Lower leg skin (tissue), 4 donors: ENCODE data around the gene HRH1. TPM values are rescaled to one million over a fixed set of nuclear protein-coding genes. Genes with fewer than 3 reads are reported as not detected.
"Not testable (repeated sequence)": the region's sequence is repeated elsewhere in the genome, so short reads cannot be mapped to it uniquely, and the experiment has no call there.

Source experiments
- DNase-seq, 2 donors: peaks; one replicate each; pipeline ENCODE4 v3.0.0-alpha.2; 2019; ENCODE audit warnings: low spot score in 2 of 2
- H3K4me3 ChIP-seq: fragments of 200-600 bp; sonication (generic); 2 replicates; pipeline ENCODE4 v1.5.1; 2017; ENCODE audit warnings: mild to moderate bottlenecking, low read depth; ENCODE audit not compliant: poor library complexity, severe bottlenecking
- POLR2A ChIP-seq, 2 donors: fragments of 450-650 bp; IDR thresholded peaks; one replicate each; pipeline ENCODE4 v1.6.1; 2016 to 2017; ENCODE audit warnings: antibody characterized with exemption in 2 of 2, mild to moderate bottlenecking in 1 of 2, moderate library complexity in 1 of 2
- WGBS, 2 donors: methylation state at CpG; one replicate each; pipeline ENCODE4 v1.1.5; 2018; 5-methylcytosine and 5-hydroxymethylcytosine counted together
- intact Hi-C: fragments of 100-400 bp; cut with DNase I; formaldehyde crosslinking; loops from one replicate; pipeline ENCODE4 v1.15.0; 2023; ENCODE audit warnings: low total_unique reads
- total RNA-seq, 4 donors: library from RNA; depleted of rRNA; stranded (reverse); fragments of >200 nt; gene quantifications; one replicate each; pipeline ENCODE4 v1.1.0, GENCODE V29; 2016
- TF ChIP-seq, protein P1 (sequence below), 3 donors: fragments of 450-650 bp; IDR thresholded peaks; one replicate each; pipeline ENCODE4 v1.5.1; 2016; ENCODE audit warnings: antibody characterized with exemption in 3 of 3, mild to moderate bottlenecking in 3 of 3, moderate library complexity in 2 of 3

HRH1 gene
- total RNA-seq, 4 donors from 2014 or later: 6.4 to 19.8 (median 10.1) TPM

DNA sequence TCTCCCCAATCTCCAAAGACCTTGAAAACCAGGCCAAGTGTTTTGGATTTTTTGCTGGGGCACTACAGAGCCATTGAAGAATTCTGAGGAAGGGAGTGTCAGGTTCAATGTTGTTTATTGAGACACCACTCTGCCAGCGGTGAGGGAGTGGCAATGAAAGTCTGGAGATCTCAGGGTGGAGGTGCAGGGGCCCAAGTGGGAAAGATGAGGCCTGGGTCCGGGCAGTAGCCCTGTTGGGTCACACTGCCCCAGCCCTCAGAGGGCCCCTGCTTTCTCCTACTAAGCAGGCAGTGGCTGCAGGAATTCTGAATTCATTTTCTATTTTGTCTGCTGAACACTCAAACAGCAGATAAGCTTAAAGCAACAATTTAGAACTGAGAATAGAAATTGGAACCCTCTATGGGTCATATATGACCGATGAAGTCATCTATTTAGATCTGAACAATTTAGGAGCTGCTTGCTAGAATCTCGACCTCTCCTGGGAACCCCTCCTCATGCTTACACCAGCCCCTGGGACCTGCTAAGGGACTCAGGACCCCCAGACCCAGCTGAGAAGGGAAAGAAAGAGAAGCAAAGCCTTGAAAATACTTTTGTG lies 17.9 kb downstream of the HRH1 start:
- 33 to 52% methylated on average over 4 of the region's 4 CpGs for WGBS, 2 donors
- H3K4me3 ChIP-seq: no peak overlapping the region
- TF ChIP-seq POLR2A (IDR thresholded peaks at IDR 0.05): no peak
- TF ChIP-seq, protein P1, sequence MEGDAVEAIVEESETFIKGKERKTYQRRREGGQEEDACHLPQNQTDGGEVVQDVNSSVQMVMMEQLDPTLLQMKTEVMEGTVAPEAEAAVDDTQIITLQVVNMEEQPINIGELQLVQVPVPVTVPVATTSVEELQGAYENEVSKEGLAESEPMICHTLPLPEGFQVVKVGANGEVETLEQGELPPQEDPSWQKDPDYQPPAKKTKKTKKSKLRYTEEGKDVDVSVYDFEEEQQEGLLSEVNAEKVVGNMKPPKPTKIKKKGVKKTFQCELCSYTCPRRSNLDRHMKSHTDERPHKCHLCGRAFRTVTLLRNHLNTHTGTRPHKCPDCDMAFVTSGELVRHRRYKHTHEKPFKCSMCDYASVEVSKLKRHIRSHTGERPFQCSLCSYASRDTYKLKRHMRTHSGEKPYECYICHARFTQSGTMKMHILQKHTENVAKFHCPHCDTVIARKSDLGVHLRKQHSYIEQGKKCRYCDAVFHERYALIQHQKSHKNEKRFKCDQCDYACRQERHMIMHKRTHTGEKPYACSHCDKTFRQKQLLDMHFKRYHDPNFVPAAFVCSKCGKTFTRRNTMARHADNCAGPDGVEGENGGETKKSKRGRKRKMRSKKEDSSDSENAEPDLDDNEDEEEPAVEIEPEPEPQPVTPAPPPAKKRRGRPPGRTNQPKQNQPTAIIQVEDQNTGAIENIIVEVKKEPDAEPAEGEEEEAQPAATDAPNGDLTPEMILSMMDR (IDR thresholded peaks at IDR 0.05): no peak
- DNase-seq: no peak
- intact Hi-C loops: no loop called here

DNA sequence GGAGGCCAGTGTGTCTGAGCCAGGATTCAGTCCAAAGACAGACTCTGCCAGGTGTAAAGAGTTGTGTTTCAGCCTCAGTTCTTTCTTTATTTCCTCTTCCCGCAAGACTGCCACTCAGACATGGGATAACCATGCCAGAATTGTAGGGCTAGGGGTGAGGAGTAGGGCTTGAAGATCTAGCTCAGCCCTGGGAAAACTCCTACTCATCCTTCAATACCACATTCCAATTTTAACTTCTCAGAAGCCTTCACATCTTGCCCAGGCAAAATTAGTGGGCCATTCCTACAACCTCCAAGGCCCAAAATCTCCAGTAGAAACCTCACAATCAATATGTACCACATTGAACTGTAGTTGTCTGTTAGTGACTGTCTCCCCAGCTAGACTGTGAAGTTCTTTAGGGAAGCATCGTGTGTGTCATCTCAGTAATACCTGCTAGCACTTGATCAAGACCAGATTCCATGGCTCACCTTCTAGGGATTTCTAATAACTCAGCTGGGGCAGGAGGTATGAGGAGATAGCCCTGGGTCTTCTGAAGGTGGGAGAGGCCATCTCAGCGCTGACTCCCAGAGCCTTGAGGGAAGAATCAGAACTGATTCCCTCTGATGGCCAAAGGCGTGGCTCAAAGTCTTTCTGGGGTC lies 19.7 kb downstream of the HRH1 start:
- DNase-seq: no peak
- H3K4me3 ChIP-seq: no peak overlapping the region
- intact Hi-C loops: no loop called here
- WGBS, 2 donors: 85 to 90% methylated on average over 4 of the region's 4 CpGs
- TF ChIP-seq, protein P1 (IDR thresholded peaks at IDR 0.05): no peak
- TF ChIP-seq POLR2A (IDR thresholded peaks at IDR 0.05): no peak

DNA sequence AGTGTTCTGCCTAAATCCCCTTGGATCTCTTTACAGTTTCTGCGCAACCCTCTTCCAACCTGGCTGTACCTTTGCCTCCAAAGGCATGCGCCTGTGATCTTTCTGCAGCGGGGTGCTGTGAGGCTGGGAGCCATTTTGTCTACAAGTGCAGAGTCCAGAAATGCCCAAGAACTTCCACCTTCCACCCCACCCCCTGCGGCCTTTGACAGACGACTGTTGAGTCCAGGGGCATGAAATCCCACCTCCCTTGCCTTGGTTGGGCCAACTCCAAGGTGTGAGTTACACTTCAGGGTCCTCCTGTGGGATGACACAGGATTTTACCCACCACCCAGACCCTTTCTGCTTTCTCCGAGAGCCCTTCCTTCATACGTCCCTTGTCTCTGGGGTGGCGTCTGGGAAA lies 24.1 kb downstream of the HRH1 start:
- TF ChIP-seq POLR2A (IDR thresholded peaks at IDR 0.05): no peak
- intact Hi-C loops: no loop called here
- DNase-seq: no peak
- WGBS, 2 donors: 93 to 95% methylated on average over 8 of the region's 8 CpGs
- no peak overlapping the region for H3K4me3 ChIP-seq

DNA sequence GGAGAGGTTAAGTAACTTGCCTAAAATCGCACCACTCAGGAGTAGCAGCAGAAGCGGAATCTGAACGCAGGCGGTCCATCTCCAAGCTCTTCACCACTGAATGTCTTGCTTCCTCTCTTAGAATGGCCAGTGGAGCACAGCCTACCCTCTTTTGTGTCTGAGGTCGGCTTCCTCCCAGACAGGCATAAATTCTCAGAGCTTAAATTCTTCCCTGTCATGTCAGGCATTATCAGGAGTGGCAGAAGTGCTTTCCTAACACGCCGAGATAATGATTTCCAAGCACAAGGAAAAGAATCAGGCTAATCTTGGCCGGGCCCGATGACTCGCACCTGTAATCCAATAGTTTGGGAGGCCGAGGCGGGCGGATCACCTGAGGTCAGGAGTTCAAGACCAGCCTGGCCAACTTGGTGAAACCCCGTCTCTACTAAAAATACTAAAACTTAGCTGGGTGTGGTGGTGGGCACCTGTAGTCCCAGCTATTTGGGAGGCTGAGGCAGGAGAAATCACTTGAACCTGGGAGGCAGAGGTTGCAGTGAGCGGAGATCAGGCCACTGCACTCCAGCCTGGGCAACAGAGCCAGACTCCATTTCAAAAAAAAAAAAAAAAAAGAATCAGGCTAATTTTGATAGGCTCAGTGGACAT lies 30.2 kb downstream of the HRH1 start:
- H3K4me3 ChIP-seq, DNase-seq, intact Hi-C loops: not testable (repeated sequence)
- 73 to 77% methylated on average over 15 of the region's 15 CpGs for WGBS, 2 donors

DNA sequence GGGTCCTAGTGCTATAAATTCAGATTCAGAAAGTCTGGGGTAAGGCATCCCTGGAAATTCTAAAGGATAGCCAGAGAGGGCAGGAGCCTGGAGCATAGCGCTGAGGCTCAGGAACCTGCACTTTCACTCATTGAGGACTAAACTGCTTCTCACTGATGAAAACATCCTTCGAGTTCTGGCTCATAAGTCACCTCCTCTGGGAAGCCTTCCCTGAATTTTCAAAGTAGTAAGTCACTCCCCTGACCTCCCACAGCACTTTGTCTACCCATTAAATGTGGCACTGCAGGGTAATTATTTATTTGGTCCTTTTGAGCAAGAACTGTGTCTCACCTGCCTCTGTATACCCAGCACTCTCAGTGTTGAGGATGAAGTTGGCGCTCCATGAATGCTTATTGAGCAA lies 30.9 kb downstream of the HRH1 start:
- WGBS, 2 donors: 84 to 87% methylated on average over 3 of the region's 3 CpGs
- TF ChIP-seq, protein P1 (IDR thresholded peaks at IDR 0.05): no peak
- no peak for TF ChIP-seq POLR2A (IDR thresholded peaks at IDR 0.05)
- intact Hi-C loops: no loop called here
- DNase-seq: no peak
- H3K4me3 ChIP-seq: no peak overlapping the region

DNA sequence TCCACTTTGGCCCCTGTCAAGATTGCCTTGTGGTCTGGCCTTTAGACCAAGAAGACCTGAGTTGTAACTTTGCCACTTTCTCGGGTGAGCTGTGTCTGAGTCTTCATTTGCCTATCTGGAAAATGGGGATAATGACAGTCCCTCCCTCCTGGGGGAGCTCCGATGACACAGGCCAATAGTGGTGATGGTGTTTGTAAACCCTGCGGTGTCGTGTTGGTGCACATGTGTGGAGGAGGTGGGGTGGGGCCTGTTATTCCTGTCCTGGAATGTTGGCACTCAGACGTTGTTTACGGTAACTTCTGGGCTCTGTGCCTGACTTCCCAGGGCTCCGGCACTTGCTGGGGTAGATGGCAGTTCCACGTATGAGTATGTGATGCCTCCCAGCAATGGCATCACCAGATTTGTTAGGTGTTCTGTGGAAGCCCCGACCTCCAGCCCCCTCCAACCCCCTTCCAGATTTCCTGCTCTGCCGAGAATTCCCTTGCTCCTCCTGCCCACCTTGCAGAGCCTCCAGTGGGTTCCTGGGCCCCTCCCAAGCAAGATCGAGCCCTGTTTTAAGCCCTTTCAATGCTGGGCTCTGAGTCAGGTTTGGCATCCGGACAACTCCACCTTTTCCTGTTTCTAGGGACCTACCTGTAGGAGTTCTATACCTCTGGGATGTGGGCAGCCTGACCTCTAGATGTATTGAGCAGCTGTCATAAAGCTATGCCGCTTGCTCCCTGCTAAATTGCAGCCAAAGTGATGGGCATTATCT lies 31.4 kb downstream of the HRH1 start:
- intact Hi-C loops: no loop called here
- peak; percentile 91 to 94 for DNase-seq
- TF ChIP-seq POLR2A (IDR thresholded peaks at IDR 0.05): no peak
- TF ChIP-seq, protein P1 (IDR thresholded peaks at IDR 0.05): no peak
- 19 to 26% methylated on average over 13 of the region's 13 CpGs for WGBS, 2 donors
- no peak overlapping the region for H3K4me3 ChIP-seq
